GM10847 (cell line): ENCODE results near the gene PRR12.

Experiments used
- POLR2A ChIP-seq: IDR thresholded peaks from 2 replicates; pipeline ENCODE4 v1.6.1; 2011; ENCODE audit not compliant: insufficient read length; ENCODE audit errors: extremely low read depth

The PRR12 gene

GRCh38 chr19:49556412-49557398, 34.3 kb upstream of the PRR12 start:
- TF ChIP-seq POLR2A = no peak

DNA sequence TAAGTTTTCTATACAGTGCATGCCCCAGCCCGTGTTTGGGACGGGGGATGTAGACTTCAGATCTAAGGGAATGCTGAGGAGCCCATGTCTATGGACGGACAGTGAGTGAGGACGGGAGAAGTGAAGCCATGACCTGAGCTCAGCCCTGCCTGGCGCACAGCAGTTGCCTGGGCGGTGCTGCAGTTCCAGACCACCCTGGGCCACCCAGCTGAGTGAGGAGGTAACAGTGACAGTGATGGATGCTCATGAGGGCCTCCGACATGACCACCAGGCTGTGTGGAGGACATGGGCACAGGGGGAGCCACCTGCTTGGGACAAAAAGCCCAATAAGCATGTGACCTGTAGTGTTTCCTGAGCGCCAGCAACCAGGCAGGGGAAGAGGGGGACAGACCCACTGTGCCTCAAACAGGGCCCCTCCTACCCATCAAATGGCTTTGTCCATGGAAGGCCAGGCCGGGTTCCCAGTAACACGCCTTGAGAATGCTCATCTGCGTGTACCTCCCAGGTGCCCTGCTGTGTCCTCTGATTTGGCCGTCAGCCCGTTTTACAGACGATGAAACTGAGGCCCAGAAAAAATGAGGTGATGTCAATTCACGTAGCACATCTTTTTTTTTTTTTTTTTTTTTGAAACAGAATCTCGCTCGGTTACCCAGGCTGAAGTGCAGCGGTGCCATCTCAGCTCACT, 33.2 kb upstream of the PRR12 start:
- TF ChIP-seq POLR2A = no peak

GRCh38 chr19:49558591-49558990, 32.4 kb upstream of the PRR12 start:
- TF ChIP-seq POLR2A = no peak

DNA sequence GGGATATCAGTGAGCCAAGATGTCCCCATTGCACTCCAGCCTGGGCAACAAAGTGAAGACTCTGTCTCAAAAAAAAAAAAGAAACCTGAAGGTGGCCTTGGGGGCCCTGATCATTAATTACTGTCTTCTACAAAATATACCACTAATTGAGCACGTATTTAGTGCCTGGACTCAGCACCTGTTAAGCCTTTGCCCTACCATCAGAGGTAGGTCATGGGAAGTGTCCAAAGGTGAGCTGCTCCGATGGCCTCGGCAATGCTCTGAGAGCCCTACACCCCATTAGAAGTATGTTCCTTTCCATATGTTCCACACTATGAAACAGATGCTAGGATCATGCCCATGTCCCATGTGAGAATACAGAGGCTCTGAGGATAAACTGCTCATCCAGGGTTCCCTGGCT, 31.5 kb upstream of the PRR12 start:
- TF ChIP-seq POLR2A = no peak

GRCh38 chr19:49559928-49560327, 31.1 kb upstream of the PRR12 start:
- TF ChIP-seq POLR2A = no peak

DNA sequence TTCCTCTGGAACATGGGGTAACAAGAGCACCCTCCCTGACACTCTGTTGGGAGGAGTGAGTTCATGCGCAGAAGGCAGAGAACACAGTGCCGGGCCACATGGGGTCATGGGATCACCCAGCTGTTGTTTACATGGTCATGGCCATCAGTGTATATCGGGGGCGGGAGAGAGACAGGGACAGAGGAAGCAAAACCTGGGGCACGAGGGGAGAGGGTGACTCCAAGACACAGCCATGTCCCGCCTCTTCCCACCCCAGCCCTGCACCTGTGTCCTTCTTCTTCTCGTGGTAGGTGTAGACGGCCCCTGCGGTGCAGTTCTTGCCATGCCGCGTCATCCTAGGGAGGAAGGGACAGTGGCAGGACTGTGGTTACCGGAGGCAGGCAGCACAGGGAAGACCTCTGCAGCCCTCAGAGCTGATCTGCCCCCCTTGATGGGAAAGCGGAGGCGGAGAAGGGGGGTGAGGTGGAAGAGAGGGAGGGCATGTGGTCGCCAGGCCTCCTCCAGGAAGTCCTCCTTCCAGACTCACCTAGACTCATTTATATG, 30.6 kb upstream of the PRR12 start:
- TF ChIP-seq POLR2A = no peak

GRCh38 chr19:49564616-49565045, 26.4 kb upstream of the PRR12 start:
- TF ChIP-seq POLR2A = no peak

GRCh38 chr19:49565261-49565660, 25.7 kb upstream of the PRR12 start:
- no peak for TF ChIP-seq POLR2A

GRCh38 chr19:49566302-49566701, 24.7 kb upstream of the PRR12 start:
- TF ChIP-seq POLR2A = no peak

DNA sequence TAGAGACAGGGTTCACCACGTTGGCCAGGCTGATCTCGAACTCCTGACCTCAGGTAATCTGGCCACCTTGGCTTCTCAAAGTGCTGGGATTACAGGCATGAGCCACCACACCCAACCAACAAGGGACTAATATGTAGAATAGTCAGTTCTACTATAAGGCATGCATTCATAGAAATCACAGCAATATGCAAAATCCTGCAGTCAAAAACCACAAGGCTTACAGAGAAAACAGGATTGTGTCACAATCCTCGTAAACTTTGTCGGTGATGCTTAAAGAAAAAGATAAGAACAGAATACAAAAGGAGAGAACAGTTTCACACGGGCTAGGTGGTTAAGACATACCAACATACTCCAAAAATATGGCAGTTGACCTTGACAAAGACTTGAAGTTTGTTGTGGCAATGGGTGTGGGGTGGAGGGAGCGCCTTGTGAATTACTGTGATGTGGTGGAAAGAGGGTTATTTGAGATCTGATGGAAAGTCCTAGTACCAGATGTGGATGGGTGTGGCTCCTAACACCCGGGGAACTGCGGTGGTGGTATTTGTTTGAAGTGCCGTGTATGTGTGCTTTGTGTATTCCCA, 23.0 kb upstream of the PRR12 start:
- no peak for TF ChIP-seq POLR2A

GRCh38 chr19:49570138-49570856, 20.7 kb upstream of the PRR12 start:
- no peak for TF ChIP-seq POLR2A

- no peak for TF ChIP-seq POLR2A
Observed at GRCh38 chr19:49570997-49571676, 19.8 kb upstream of the PRR12 start.

DNA sequence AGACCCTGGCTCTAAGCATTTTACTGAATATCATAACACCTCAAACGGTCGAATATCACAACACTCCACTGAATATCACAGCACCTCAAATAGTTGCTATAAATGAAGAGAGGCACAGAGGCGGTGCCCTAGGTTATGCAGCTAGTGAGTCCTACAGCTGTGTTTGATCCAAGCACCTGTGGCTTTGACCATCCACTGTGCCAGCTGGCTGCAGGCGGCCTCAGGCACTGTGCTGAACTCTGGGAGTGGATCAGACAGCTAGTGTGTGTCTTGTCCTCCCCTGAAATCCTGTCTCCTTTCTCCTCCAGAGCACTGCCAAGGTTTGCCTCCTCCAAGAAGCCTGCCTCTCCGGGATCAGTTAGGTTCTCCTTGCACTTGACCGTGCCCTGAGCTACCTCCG, 18.0 kb upstream of the PRR12 start:
- no peak for TF ChIP-seq POLR2A

- TF ChIP-seq POLR2A = no peak
Observed at GRCh38 chr19:49573425-49573824, 17.6 kb upstream of the PRR12 start.
